ENCODE data around the gene DMRTB1. TPM values are rescaled to one million over a fixed set of nuclear protein-coding genes. Genes with fewer than 3 reads are reported as not detected.

The DMRTB1 gene
- total RNA-seq, 1 donor from 2014 or later: not detected

- TF ChIP-seq, protein P1, sequence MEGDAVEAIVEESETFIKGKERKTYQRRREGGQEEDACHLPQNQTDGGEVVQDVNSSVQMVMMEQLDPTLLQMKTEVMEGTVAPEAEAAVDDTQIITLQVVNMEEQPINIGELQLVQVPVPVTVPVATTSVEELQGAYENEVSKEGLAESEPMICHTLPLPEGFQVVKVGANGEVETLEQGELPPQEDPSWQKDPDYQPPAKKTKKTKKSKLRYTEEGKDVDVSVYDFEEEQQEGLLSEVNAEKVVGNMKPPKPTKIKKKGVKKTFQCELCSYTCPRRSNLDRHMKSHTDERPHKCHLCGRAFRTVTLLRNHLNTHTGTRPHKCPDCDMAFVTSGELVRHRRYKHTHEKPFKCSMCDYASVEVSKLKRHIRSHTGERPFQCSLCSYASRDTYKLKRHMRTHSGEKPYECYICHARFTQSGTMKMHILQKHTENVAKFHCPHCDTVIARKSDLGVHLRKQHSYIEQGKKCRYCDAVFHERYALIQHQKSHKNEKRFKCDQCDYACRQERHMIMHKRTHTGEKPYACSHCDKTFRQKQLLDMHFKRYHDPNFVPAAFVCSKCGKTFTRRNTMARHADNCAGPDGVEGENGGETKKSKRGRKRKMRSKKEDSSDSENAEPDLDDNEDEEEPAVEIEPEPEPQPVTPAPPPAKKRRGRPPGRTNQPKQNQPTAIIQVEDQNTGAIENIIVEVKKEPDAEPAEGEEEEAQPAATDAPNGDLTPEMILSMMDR (IDR thresholded peaks at IDR 0.05): no peak
- no peaks in the 10 kb centered on the region for H3K9me3 Mint-ChIP-seq (ENCODE audit: unreplicated experiment)
- H3K36me3 Mint-ChIP-seq (ENCODE audit: unreplicated experiment): peaks cover 12% of the 10 kb centered on the region
- no peak overlapping the region for H3K4me3 Mint-ChIP-seq (ENCODE audit: unreplicated experiment)
- no peak overlapping the region for H3K27ac Mint-ChIP-seq (ENCODE audit: unreplicated experiment)
- H3K4me1 Mint-ChIP-seq (ENCODE audit: unreplicated experiment): peaks cover 12% of the 10 kb centered on the region
- H3K27me3 Mint-ChIP-seq (ENCODE audit: unreplicated experiment): no peaks in the 10 kb centered on the region
- DNase-seq (ENCODE audit: extremely low spot score, unreplicated experiment): no peak
Observed at GRCh38 chr1:53506355-53507050, 47.3 kb downstream of the DMRTB1 start.

DNA sequence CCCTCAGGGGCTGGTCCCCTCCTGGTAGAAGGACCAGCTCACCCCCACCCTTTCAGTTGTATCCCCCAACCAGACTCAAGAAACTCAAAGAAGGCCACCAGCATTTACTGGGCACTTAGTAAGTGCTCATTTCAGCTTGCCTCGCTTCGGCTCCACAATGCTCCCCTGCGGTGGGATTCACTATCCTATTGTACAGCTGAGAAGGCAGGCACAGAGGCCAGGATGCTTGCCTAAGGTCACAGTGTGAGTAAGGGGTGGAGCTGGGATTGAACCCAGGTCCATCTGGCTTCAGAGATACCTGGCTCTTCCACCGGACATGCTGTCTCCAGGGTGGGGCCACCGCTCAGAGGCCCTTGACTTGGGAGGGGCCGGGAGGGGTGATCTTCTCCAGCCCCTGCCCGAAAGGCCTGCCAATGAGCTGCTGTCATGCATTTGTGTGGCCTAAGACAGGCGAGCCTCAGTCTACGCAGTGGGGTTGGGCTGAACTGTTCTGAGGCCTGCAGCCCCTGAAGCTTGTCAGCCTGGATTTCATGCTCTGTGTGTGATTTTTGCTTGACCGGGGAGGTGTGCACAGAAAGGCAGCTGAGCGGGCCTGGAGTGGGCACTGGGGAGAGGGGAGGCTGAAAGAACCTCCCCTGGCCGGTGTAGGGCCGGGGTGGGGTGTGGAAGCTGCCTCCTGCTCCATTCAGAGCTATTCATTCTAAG, 48.1 kb downstream of the DMRTB1 start:
- TF ChIP-seq, protein P1 (IDR thresholded peaks at IDR 0.05): no peak
- Mint-ChIP-seq H3K27me3 (ENCODE audit: unreplicated experiment) (no peaks in the 10 kb centered on the region), H3K36me3 (ENCODE audit: unreplicated experiment) (peaks cover 14% of the 10 kb centered on the region), H3K9me3 (ENCODE audit: unreplicated experiment) (no peaks in the 10 kb centered on the region), H3K27ac (ENCODE audit: unreplicated experiment) (no peak overlapping the region), H3K4me3 (ENCODE audit: unreplicated experiment) (no peak overlapping the region), H3K4me1 (ENCODE audit: unreplicated experiment) (peaks cover 19% of the 10 kb centered on the region)
- DNase-seq (ENCODE audit: extremely low spot score, unreplicated experiment): no peak

DNA sequence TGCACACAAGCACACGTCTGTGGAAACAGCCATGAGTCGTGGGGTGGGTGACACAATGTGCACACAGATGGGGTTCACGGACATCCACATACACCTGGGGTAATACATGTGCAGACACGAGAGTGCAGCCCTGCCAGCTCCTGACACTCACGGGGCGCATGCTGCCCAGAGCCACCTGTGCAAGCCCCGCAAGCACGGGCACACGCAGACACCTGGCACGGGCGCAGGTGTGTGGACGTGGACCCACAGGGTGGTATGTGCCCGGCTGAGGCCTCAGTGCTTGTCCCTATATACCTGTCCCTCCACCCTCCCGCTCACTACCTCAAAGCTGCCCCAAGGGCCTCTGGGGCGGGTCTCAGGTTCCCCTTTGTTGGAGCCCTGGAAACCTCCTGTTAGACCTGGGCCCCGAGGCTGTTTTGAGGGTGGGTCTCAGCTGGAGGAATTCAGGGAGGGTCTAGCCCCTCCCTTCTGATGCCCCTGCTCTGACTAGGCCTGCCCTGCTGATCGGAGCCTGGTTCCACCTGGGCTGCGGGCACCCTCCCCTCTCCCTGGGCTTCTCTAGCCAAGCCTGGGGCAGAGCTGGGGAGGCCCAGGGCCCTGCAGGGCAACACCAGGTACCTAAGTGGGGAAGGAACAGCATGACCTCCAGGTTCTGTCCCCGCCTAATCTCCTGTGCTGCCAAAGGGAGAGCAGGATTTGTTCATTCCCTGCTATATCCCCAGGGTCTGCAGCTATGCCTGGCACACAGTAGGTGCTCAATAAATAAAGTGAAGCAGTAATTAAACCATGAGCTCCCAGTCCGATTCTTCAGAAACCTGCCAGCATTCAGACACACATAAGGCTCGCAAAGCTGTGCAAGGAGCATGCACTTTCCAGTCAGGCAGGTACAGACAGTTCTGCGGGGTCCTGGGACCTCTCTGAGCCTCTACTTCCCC, 49.1 kb downstream of the DMRTB1 start:
- Mint-ChIP-seq H3K9me3 (ENCODE audit: unreplicated experiment) (no peaks in the 10 kb centered on the region), H3K36me3 (ENCODE audit: unreplicated experiment) (peaks cover 17% of the 10 kb centered on the region), H3K4me3 (ENCODE audit: unreplicated experiment) (no peak overlapping the region), H3K27me3 (ENCODE audit: unreplicated experiment) (no peaks in the 10 kb centered on the region), H3K4me1 (ENCODE audit: unreplicated experiment) (peaks cover 30% of the 10 kb centered on the region), H3K27ac (ENCODE audit: unreplicated experiment) (no peak overlapping the region)
- no peak for DNase-seq (ENCODE audit: extremely low spot score, unreplicated experiment)
- TF ChIP-seq, protein P1 (IDR thresholded peaks at IDR 0.05): no peak

DNA sequence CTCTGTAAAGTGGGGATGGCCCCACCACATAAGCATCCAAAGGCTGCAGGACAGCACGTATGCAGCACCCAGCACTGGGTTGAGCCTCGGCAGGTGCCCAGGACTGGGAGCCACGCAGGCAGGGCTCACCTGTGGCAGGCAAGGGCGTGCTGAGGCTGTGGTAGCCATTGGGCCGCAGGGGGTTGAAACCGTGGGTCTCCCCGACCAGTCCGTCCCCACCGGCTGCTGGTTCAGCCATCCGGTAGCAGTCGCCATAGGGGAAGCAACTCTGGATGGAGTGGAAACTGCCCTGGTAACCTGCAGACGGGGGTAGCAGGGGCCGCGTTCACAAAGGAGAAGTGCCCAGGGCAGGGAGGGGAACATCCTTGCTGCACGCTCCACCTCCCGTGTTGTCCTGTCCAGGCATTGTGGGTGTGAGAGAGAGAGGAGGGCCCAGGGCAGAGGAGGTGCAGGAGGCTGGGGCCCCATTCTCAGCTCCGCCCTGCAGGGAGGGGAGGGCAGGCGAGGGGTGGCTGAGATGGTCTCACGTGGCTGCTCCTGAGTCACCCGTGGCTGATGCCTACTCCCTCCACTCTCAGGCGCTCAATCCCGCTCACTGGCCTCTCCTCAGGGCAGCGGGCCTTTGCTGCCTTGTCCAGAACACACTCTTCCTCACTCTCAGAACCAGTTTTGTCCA, 49.9 kb downstream of the DMRTB1 start:
- no peak overlapping the region for H3K4me3 Mint-ChIP-seq (ENCODE audit: unreplicated experiment)
- no peak for DNase-seq (ENCODE audit: extremely low spot score, unreplicated experiment)
- H3K4me1 Mint-ChIP-seq (ENCODE audit: unreplicated experiment): peaks cover 30% of the 10 kb centered on the region
- no peaks in the 10 kb centered on the region for H3K27me3 Mint-ChIP-seq (ENCODE audit: unreplicated experiment)
- peaks cover 20% of the 10 kb centered on the region for H3K36me3 Mint-ChIP-seq (ENCODE audit: unreplicated experiment)
- H3K27ac Mint-ChIP-seq (ENCODE audit: unreplicated experiment): no peak overlapping the region
- TF ChIP-seq, protein P1 (IDR thresholded peaks at IDR 0.05): no peak
- H3K9me3 Mint-ChIP-seq (ENCODE audit: unreplicated experiment): no peaks in the 10 kb centered on the region
